Tibial nerve (tissue), 4 donors: ENCODE data around the gene BCORL1. TPM values are rescaled to one million over a fixed set of nuclear protein-coding genes. Genes with fewer than 3 reads are reported as not detected.

Source experiments
- DNase-seq, 2 donors: peaks; one replicate each; pipeline ENCODE4 v3.0.0-alpha.2; 2019; ENCODE audit warnings: low spot score in 2 of 2
- H3K27ac ChIP-seq, 4 donors: fragments of 200-600 bp; sonication (generic) in 3 of 4; one replicate each; pipeline ENCODE4 v1.5.1; 2017 to 2019; ENCODE audit warnings: mild to moderate bottlenecking in 1 of 4
- H3K27me3 ChIP-seq, 2 donors: fragments of 200-600 bp; sonication (generic) in 1 of 2; one replicate each; pipeline versions ENCODE4 v1.5.1 to v1.6.0; 2017 to 2019
- H3K36me3 ChIP-seq, 3 donors: fragments of 200-600 bp; sonication (generic); one replicate each; pipeline ENCODE4 v1.5.1; 2018 to 2019
- H3K4me1 ChIP-seq, 4 donors: fragments of 200-600 bp; sonication (generic) in 3 of 4; one replicate each; pipeline ENCODE4 v1.5.1; 2017 to 2019
- H3K4me3 ChIP-seq, 4 donors: fragments of 200-600 bp; sonication (generic) in 3 of 4; one replicate each; pipeline ENCODE4 v1.5.1; 2017 to 2019; ENCODE audit warnings: mild to moderate bottlenecking in 1 of 4, moderate library complexity in 1 of 4
- H3K9me3 ChIP-seq, 4 donors: fragments of 200-600 bp; sonication (generic) in 3 of 4; one replicate each; pipeline ENCODE4 v1.5.1; 2017 to 2019
- EP300 ChIP-seq, 2 donors: sonication (generic); formaldehyde crosslinking; IDR thresholded peaks; one replicate each; pipeline ENCODE4 v1.6.1; 2017; ENCODE audit warnings: antibody characterized with exemption in 2 of 2, mild to moderate bottlenecking in 1 of 2
- POLR2A ChIP-seq, 2 donors: fragments of 450-650 bp; IDR thresholded peaks; one replicate each; pipeline ENCODE4 v1.6.1; 2017; ENCODE audit warnings: antibody characterized with exemption in 2 of 2, mild to moderate bottlenecking in 2 of 2, moderate library complexity in 2 of 2
- WGBS, 2 donors: methylation state at CpG; one replicate each; pipeline ENCODE4 v1.1.5; 2018; 5-methylcytosine and 5-hydroxymethylcytosine counted together
- total RNA-seq, 4 donors: library from RNA; depleted of rRNA; stranded (reverse); fragments of >200 nt; gene quantifications; one replicate each; pipeline ENCODE4 v1.1.0, GENCODE V29; 2016
- TF ChIP-seq, protein P1 (sequence below), 5 experiments: fragments of 200-600 bp in 3 of 5; fragments of 450-650 bp in 2 of 5; sonication (generic) in 3 of 5; IDR thresholded peaks; one replicate each; pipeline ENCODE4 v1.5.1; 2016 to 2019; ENCODE audit warnings: antibody characterized with exemption in 5 of 5, mild to moderate bottlenecking in 3 of 5, moderate library complexity in 2 of 5

Gene BCORL1
- total RNA-seq, 4 donors from 2014 or later: 4.7 to 10.0 (median 9.0) TPM

DNA sequence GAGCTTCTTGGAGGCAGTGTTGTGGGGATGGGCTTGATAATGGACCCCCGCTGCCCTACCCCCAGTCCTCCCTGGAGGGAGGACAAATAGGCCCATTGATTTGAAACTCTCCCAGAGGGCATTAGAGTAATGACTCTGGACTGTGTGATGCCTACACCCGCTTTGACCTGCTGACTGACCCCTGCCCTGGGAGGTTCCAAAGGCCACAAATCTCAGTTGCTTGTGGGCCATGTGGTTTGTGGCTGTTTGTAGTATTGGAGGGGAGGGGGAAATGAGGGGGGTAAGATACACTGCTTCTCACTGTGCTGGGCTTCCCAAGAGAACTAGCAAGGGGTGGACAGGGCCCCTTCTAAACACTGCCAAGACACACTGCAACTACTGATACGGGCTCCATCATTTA lies 27.6 kb upstream of the BCORL1 start:
- H3K4me1 ChIP-seq: peaks cover 0 to 15% (median 0%) of the 10 kb centered on the region in 4 donors
- no peaks in the 10 kb centered on the region for H3K9me3 ChIP-seq
- TF ChIP-seq EP300 (IDR thresholded peaks at IDR 0.05) (no peak), POLR2A (IDR thresholded peaks at IDR 0.05) (no peak)
- TF ChIP-seq, protein P1, sequence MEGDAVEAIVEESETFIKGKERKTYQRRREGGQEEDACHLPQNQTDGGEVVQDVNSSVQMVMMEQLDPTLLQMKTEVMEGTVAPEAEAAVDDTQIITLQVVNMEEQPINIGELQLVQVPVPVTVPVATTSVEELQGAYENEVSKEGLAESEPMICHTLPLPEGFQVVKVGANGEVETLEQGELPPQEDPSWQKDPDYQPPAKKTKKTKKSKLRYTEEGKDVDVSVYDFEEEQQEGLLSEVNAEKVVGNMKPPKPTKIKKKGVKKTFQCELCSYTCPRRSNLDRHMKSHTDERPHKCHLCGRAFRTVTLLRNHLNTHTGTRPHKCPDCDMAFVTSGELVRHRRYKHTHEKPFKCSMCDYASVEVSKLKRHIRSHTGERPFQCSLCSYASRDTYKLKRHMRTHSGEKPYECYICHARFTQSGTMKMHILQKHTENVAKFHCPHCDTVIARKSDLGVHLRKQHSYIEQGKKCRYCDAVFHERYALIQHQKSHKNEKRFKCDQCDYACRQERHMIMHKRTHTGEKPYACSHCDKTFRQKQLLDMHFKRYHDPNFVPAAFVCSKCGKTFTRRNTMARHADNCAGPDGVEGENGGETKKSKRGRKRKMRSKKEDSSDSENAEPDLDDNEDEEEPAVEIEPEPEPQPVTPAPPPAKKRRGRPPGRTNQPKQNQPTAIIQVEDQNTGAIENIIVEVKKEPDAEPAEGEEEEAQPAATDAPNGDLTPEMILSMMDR (IDR thresholded peaks at IDR 0.05): no peak
- no peak for DNase-seq
- H3K27ac ChIP-seq: no peak overlapping the region
- peaks cover 0 to 3% of the 10 kb centered on the region in 2 donors for H3K27me3 ChIP-seq
- H3K4me3 ChIP-seq: no peak overlapping the region
- H3K36me3 ChIP-seq: no peaks in the 10 kb centered on the region
- WGBS, 2 donors: 25 to 50% methylated on average over 1 to 3 of the region's 3 CpGs

DNA sequence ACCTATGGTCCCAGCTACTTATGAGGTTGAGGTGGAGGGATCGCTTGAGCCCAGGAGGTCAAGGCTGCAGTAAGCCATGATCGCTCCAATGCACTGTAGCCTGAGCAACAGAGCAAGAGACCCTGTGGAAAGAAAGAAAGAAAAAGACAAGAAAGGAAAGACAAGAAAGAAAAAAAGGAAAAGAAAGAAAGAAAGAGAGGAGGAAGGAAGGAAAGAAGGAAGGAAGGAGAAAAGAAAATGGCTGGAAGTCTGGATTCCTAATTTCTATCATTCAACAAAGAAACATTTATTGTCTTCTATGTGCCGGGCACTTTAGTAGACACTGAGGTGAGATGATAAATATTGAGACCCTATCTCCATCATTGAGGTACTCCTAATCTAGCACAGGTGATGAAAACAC lies 26.8 kb upstream of the BCORL1 start:
- DNase-seq: no peak
- Histone ChIP-seq H3K4me1 (peaks cover 0 to 15% (median 0%) of the 10 kb centered on the region in 4 donors), H3K36me3 (no peaks in the 10 kb centered on the region), H3K27me3 (peaks cover 0 to 3% of the 10 kb centered on the region in 2 donors), H3K27ac (no peak overlapping the region), H3K9me3 (no peaks in the 10 kb centered on the region), H3K4me3 (no peak overlapping the region)
- no peak for TF ChIP-seq EP300 (IDR thresholded peaks at IDR 0.05)
- TF ChIP-seq POLR2A (IDR thresholded peaks at IDR 0.05): no peak
- TF ChIP-seq, protein P1 (IDR thresholded peaks at IDR 0.05): no peak
- 90 to 93% methylated on average over 3 of the region's 3 CpGs for WGBS, 2 donors

DNA sequence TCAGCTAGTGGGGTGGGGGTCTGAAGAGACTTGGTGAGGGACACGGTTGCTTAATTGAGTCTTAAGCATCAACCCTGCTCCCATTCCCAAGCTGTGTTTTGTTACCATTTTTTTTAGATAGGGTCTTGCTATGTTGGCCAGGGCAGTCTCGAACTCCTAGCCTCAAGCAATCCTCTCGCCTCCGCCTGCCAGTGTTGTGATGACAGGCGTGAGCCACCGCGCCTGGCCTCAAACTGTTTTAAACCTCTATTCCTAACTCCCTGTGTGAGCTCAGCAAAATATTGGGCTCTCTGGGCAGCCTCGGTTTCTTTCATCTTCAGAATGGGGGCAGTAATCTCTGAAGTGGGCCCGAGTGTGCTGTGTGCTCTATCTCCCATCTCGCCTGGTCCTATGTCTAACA lies 26.3 kb upstream of the BCORL1 start:
- TF ChIP-seq, protein P1 (IDR thresholded peaks at IDR 0.05): no peak
- TF ChIP-seq POLR2A (IDR thresholded peaks at IDR 0.05): no peak
- no peak for TF ChIP-seq EP300 (IDR thresholded peaks at IDR 0.05)
- H3K9me3 ChIP-seq: no peaks in the 10 kb centered on the region
- H3K27ac ChIP-seq: no peak overlapping the region

DNA sequence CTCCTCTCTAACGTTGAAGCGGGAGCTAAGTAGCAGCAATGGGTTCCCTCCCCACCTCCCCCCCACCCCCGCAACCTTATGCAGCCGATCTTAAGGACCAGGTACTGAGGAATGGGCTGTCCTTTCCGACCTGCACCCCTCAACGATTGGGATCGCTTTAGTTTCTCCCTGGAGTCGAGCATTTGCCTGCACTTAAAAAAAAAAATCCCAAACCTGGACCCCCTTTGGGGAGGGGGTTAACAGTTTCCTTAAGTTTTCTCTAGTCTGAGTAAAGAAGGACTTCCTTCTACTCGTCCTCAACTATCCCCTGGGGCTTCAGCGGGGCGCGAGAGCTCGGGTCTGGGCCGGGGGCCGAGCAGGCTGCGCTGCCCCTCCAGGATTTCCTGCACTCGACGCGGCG lies 25.7 kb upstream of the BCORL1 start:
- Histone ChIP-seq H3K27me3 (peaks cover 0 to 2% of the 10 kb centered on the region in 2 donors), H3K9me3 (no peaks in the 10 kb centered on the region), H3K27ac (peak overlapping the region in 3 of 4 donors; percentile 49 to 80 (median 68)), H3K4me1 (peaks cover 0 to 15% (median 0%) of the 10 kb centered on the region in 4 donors), H3K4me3 (peak overlapping the region; percentile 26 to 57 (median 35)), H3K36me3 (no peaks in the 10 kb centered on the region)
- WGBS, 2 donors: 10 to 31% methylated on average over 20 of the region's 20 CpGs
- TF ChIP-seq POLR2A (IDR thresholded peaks at IDR 0.05): no peak
- TF ChIP-seq, protein P1 (IDR thresholded peaks at IDR 0.05): no peak
- DNase-seq: no peak

More for the DNA sequence above, 26.3 kb upstream of the BCORL1 start:
- peaks cover 0 to 15% (median 0%) of the 10 kb centered on the region in 4 donors for H3K4me1 ChIP-seq
- peaks cover 0 to 3% of the 10 kb centered on the region in 2 donors for H3K27me3 ChIP-seq
- no peaks in the 10 kb centered on the region for H3K36me3 ChIP-seq
- WGBS, 2 donors: 83 to 84% methylated on average over 10 of the region's 10 CpGs
- H3K4me3 ChIP-seq: no peak overlapping the region
- no peak for DNase-seq

DNA sequence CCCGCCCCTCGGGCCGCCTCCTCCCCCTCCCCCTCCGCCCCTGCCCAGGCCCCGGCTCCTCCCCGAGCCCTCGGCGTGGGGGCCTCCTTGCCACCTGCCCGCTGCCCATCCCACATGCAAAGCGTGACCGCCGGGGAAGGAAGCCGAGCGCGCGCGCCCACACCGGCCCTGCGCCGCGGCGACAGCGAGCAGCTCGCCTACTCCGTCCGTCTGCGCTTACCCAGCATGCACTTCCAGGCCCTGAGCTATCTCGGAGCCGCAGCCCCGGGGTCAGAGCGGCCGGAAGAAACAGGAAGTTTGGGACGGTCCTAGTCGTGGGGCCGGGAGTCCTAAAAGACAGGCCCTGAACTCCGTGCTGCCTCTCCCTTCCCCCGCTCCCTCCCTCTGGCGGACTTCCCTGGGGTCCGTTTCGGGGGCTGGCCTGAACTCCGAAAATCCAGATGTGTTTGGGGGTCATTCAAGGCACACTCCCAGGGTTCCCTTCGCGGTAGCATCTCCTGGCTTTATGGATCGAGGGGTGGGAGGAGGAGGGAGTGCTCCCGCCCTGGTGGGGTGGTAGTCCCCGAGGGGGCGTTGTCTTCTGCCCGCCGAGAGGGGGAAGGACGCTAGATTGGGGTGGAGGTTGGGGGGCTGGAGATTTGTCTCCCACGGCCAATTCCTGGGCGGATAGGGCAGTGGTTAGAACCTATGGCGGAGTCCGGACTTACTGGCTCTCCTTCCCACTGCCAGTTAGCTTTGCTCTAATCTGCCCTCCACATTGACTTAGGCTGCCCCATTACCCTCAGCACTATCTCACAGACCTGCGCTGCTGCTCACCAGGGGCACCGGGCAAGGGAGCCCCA lies 25.0 kb upstream of the BCORL1 start:
- peak overlapping the region; percentile 26 to 57 (median 35) for H3K4me3 ChIP-seq
- peaks cover 0 to 12% (median 0%) of the 10 kb centered on the region in 4 donors for H3K4me1 ChIP-seq
- no peaks in the 10 kb centered on the region for H3K27me3 ChIP-seq
- 28 to 56% methylated on average over 14 to 39 of the region's 56 CpGs for WGBS, 2 donors
- H3K36me3 ChIP-seq: no peaks in the 10 kb centered on the region
- TF ChIP-seq POLR2A (IDR thresholded peaks at IDR 0.05): peak in 1 of 2 donors; percentile 11
- TF ChIP-seq, protein P1 (IDR thresholded peaks at IDR 0.05): no peak
- TF ChIP-seq EP300 (IDR thresholded peaks at IDR 0.05): no peak
- H3K27ac ChIP-seq: peak overlapping the region in 3 of 4 donors; percentile 49 to 80 (median 68)
- DNase-seq: peak in 1 of 2 donors; percentile 32
- no peaks in the 10 kb centered on the region for H3K9me3 ChIP-seq
